Measurements from ENCODE around the gene NDRG3. TPM values are rescaled to one million over a fixed set of nuclear protein-coding genes. Genes with fewer than 3 reads are reported as not detected.

Gene NDRG3
- total and polyA plus RNA-seq, 10 of the 15 experiments (the other 5 are each of a cell fraction or from before 2014, with no cell fraction given): 11.2 to 29.7 (median 14.9) TPM

DNA sequence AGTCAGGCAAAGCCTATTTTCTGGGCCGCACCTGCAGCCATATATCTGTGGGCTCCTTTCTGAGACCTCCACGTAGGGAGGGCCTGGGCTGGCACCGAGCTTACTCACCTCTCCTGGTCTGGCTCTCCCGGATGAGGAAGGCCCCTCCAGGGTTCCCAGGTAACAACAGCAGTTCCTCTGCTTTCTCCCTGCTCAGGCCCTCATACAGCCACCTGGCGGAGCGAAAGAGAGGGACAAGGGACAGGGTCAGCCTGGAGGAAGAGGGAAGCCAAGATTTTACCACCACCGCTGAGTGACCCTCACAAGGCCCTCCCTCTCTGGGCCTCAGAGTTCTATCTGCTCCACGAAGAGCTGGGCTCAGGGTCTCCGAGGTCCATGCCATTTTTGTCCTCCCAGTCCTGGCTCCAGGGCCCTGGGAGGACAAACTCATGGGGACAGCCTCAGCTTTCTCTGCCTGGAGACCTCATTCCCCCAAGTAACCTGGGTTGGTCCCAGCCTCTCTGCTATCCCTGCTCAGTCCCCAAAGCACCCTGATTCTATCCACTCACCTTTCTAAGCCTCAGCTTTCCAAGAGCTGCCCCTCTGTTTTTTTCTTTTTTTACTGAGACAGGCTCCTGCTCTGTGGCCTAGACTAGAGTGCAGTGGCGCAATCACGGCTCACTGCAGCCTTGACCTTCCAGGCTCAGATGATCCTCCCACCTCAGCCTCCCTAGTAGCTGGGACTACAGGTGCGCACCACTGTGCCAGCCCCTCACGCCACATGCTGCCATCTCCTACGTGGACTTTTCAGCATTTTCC, 113.2 kb downstream of the NDRG3 start:
- Histone ChIP-seq H3K27me3 (replicated peaks in 1 of 2; ENCODE audit: control insufficient read depth in 2 of 2, insufficient read depth in 2 of 2, low read length in 1 of 2) (no peaks in the 10 kb centered on the region), H3K79me2 (ENCODE audit: control insufficient read depth, insufficient read depth, low read length) (no peaks in the 10 kb centered on the region), H2AFZ (ENCODE audit: control insufficient read depth, low read depth, low read length) (no peak overlapping the region), H3K4me2 (ENCODE audit: control insufficient read depth, insufficient read depth) (no peak overlapping the region), H3K4me3 (no peak overlapping the region), H3K27ac (ENCODE audit: control insufficient read depth, insufficient read depth) (no peak overlapping the region), H3K9me3 (replicated peaks; ENCODE audit: control insufficient read depth, insufficient read depth, low read length) (no peaks in the 10 kb centered on the region), H3K9ac (ENCODE audit: control insufficient read depth, insufficient read depth, low read length) (no peak overlapping the region), H3K36me3 (ENCODE audit: control insufficient read depth in 2 of 2, insufficient read depth in 2 of 2, low read length in 1 of 2) (no peaks in the 10 kb centered on the region), H3K4me1 (ENCODE audit: control insufficient read depth, insufficient read depth, low read length) (peaks cover 12% of the 10 kb centered on the region), H4K20me1 (ENCODE audit: control insufficient read depth, insufficient read depth) (no peaks in the 10 kb centered on the region)
- intact Hi-C loops (cut with micrococcal nuclease; ENCODE audit: unreplicated experiment) (no loop called here), in situ Hi-C loops (cut with MboI) (no loop called here)
- TF ChIP-seq SMAD5 (IDR thresholded peaks at IDR 0.05; ENCODE audit: low read depth) (no peak), CBX3 (IDR thresholded peaks at IDR 0.05; ENCODE audit: borderline replicate concordance, low read depth) (no peak), RCOR1 (conservative IDR thresholded peaks at IDR 0.05; ENCODE audit: low read depth, low read length) (no peak), MTA3 (IDR thresholded peaks at IDR 0.05; ENCODE audit: borderline replicate concordance, low read length) (no peak), STAT1 (conservative IDR thresholded peaks at IDR 0.05) (no peak), SIN3A (IDR thresholded peaks at IDR 0.05; ENCODE audit: low read depth, low read length) (no peak), HDGF (IDR thresholded peaks at IDR 0.05) (no peak), SMC3 (IDR thresholded peaks at IDR 0.05; ENCODE audit: borderline replicate concordance, low read length) (no peak), EP300 (IDR thresholded peaks at IDR 0.05; ENCODE audit: borderline replicate concordance in 1 of 2, control insufficient read depth in 1 of 2, low read depth in 2 of 2, low read length in 2 of 2) (no peak)
- TF ChIP-seq, protein P1, sequence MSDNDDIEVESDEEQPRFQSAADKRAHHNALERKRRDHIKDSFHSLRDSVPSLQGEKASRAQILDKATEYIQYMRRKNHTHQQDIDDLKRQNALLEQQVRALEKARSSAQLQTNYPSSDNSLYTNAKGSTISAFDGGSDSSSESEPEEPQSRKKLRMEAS (IDR thresholded peaks at IDR 0.05; ENCODE audit: low read depth, low read length): no peak
- TF ChIP-seq, protein P2, sequence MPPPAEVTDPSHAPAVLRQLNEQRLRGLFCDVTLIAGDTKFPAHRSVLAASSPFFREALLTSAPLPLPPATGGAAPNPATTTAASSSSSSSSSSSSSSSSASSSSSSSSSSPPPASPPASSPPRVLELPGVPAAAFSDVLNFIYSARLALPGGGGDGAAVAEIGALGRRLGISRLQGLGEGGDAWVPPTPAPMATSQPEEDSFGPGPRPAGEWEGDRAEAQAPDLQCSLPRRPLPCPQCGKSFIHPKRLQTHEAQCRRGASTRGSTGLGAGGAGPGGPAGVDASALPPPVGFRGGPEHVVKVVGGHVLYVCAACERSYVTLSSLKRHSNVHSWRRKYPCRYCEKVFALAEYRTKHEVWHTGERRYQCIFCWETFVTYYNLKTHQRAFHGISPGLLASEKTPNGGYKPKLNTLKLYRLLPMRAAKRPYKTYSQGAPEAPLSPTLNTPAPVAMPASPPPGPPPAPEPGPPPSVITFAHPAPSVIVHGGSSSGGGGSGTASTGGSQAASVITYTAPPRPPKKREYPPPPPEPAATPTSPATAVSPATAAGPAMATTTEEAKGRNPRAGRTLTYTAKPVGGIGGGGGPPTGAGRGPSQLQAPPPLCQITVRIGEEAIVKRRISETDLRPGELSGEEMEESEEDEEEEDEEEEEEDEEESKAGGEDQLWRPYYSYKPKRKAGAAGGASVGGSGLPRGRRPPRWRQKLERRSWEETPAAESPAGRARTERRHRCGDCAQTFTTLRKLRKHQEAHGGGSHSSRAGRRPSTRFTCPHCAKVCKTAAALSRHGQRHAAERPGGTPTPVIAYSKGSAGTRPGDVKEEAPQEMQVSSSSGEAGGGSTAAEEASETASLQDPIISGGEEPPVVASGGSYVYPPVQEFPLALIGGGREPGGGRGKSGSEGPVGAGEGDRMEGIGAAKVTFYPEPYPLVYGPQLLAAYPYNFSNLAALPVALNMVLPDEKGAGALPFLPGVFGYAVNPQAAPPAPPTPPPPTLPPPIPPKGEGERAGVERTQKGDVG (CRISPR knock-in tag; IDR thresholded peaks at IDR 0.05): no peak
- WGBS (ENCODE audit: insufficient coverage, insufficient replicate concordance, low lambda C conversion rate, missing lambda C conversion rate): 63% methylated on average over 12 of the region's 14 CpGs
- FAIRE-seq (no peak), ATAC-seq (no peak), DNase-seq (ENCODE audit: low read depth, low spot score) (no peak)
- ChIA-PET CTCF (interaction anchor here (1.0 to 1.7 kb wide), 4 partner anchors 13 to 176 kb away, joined by 3 to 5 read pairs (median 3); no protein-coding TSS in a partner anchor), SMC1A (ENCODE audit: uncharacterized antibody, unreplicated experiment) (interaction anchor here (1.4 kb wide), 1 partner anchor 46 kb away, joined by 3 read pairs; no protein-coding TSS in a partner anchor), POLR2A (no interaction called here), RAD21 (ENCODE audit: unreplicated experiment) (no interaction called here)
- no TSS peak for BruUV-seq (replicated peaks)
